DND-41 (cell line): ENCODE results near the gene CACNA2D4.

Experiments used
- EZH2 ChIP-seq: IDR thresholded peaks from 3 replicates; pipeline ENCODE4 v1.6.1; 2012; ENCODE audit warnings: borderline replicate concordance, low read depth, mild to moderate bottlenecking, moderate library complexity, low read length, inconsistent platforms; ENCODE audit not compliant: severe bottlenecking
- TF ChIP-seq, protein P1 (sequence below): IDR thresholded peaks from 2 replicates; pipeline ENCODE4 v1.5.1; 2012; ENCODE audit warnings: borderline replicate concordance, low read length, moderate library complexity, mild to moderate bottlenecking; ENCODE audit not compliant: poor library complexity, severe bottlenecking; ENCODE audit errors: extremely low read depth

GRCh38 chr12:1881936-1882335 is 36.5 kb downstream of the CACNA2D4 start:
- TF ChIP-seq, protein P1, sequence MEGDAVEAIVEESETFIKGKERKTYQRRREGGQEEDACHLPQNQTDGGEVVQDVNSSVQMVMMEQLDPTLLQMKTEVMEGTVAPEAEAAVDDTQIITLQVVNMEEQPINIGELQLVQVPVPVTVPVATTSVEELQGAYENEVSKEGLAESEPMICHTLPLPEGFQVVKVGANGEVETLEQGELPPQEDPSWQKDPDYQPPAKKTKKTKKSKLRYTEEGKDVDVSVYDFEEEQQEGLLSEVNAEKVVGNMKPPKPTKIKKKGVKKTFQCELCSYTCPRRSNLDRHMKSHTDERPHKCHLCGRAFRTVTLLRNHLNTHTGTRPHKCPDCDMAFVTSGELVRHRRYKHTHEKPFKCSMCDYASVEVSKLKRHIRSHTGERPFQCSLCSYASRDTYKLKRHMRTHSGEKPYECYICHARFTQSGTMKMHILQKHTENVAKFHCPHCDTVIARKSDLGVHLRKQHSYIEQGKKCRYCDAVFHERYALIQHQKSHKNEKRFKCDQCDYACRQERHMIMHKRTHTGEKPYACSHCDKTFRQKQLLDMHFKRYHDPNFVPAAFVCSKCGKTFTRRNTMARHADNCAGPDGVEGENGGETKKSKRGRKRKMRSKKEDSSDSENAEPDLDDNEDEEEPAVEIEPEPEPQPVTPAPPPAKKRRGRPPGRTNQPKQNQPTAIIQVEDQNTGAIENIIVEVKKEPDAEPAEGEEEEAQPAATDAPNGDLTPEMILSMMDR, result no peak
- TF ChIP-seq EZH2, result no peak
